Activated CD8-positive, alpha-beta memory T cell treated with anti-CD3 and anti-CD28 coated beads, Interleukin-2, amount 50 U/mL, for 48 hours (primary cell): Measurements from ENCODE around the gene CCPG1.

Experiments
- DNase-seq: peaks from one replicate; pipeline ENCODE4 v3.0.0-alpha.2; 2020

The CCPG1 gene

DNA sequence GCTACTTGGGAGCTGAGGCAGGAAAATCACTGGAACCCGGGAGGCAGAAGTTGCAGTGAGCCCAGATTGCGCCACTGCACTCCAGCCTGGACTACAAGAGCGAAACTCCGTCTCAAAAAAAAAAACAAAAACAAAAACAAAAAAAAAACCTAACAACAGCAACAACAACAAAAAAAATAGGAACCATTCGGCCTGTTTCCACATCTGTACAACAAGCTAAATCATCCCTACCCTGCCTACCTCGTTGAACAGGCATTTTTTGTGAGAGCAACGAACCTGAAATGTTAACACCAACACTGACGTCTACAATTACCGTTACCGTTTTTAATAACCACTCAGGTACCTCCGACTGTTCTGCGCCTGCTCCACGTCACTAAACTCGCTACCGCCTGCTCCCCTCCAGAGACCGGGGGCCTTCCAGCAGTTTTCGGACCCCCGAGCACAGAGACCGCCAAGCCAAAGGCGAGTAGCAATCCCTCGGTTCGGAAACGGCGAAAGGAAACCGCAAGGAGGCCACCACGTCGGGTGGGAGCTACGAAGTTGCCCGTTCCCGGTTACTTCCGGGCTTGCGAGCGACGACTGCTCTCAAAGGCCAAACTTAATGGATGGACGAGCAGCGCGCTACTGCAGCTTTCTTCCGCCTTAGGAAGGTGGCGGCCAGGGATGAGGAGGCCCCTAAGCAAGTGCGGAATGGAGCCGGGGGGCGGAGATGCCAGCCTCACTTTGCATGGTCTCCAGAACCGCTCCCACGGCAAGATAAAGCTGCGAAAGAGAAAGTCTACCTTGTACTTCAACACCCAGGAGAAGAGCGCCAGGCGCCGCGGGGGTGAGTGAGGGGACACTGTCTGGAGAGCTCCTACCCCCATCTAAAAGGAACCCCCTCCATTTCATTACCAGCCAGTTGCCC is 89.3 kb downstream of the CCPG1 start, which contains the start of the genes PIGB and PIGBOS1:
TSS of gene PIGB (plus strand) at position 635 of the 907 bp plus-strand sequence. CDS start at position 664, 29 bp downstream.
TSS of gene PIGBOS1 (minus strand) at position 536 of the 907 bp plus-strand sequence. CDS start 1,331 bp downstream, outside the sequence.
- peak; percentile 88 for DNase-seq
